ENCODE results near the gene MTHFR.
A peak's percentile ranks its signal among the peaks of the same experiment; 100 is the strongest.

MTHFR gene

GRCh38 chr1:11765661-11766428 lies 39.9 kb downstream of the MTHFR start:
- no peak overlapping the region for H3K4me3 ChIP-seq (ENCODE audit: low read length)
- DNase-seq (ENCODE audit: low read depth), result no peak

GRCh38 chr1:11764519-11764918 lies 41.2 kb downstream of the MTHFR start:
- no peak overlapping the region for H3K4me3 ChIP-seq (ENCODE audit: low read length)
- DNase-seq (ENCODE audit: low read depth), result no peak
- TF ChIP-seq CTCF (IDR thresholded peaks at IDR 0.05; ENCODE audit: insufficient read depth, low read depth, low read length, missing control alignments), result no peak

More at GRCh38 chr1:11765661-11766428, 39.9 kb downstream of the MTHFR start:
- no peak for TF ChIP-seq CTCF (IDR thresholded peaks at IDR 0.05; ENCODE audit: insufficient read depth, low read depth, low read length, missing control alignments)

GRCh38 chr1:11764115-11764514 lies 41.6 kb downstream of the MTHFR start:
- DNase-seq (ENCODE audit: low read depth), result no peak
- no peak overlapping the region for H3K4me3 ChIP-seq (ENCODE audit: low read length)
- no peak for TF ChIP-seq CTCF (IDR thresholded peaks at IDR 0.05; ENCODE audit: insufficient read depth, low read depth, low read length, missing control alignments)

- TF ChIP-seq CTCF (IDR thresholded peaks at IDR 0.05; ENCODE audit: insufficient read depth, low read depth, low read length, missing control alignments), result no peak
- H3K4me3 ChIP-seq (ENCODE audit: low read length), result no peak within 1 kb of the TSS
- peak; percentile 32 for DNase-seq (ENCODE audit: low read depth)
These were observed 43.8 kb downstream of the MTHFR start, which contains the start of gene C1orf167 for GRCh38 chr1:11761988-11762406. TSS of gene C1orf167 (plus strand) at chr1:11762193. CDS start at chr1:11764401, 2,208 bp downstream.

- no peak for TF ChIP-seq CTCF (IDR thresholded peaks at IDR 0.05; ENCODE audit: insufficient read depth, low read depth, low read length, missing control alignments)
- no peak overlapping the region for H3K4me3 ChIP-seq (ENCODE audit: low read length)
- no peak for DNase-seq (ENCODE audit: low read depth)
These were observed 44.5 kb downstream of the MTHFR start for GRCh38 chr1:11761285-11761684.

- TF ChIP-seq CTCF (IDR thresholded peaks at IDR 0.05; ENCODE audit: insufficient read depth, low read depth, low read length, missing control alignments), result no peak
- H3K4me3 ChIP-seq (ENCODE audit: low read length), result no peak overlapping the region
- no peak for DNase-seq (ENCODE audit: low read depth)
These were observed 46.0 kb downstream of the MTHFR start for GRCh38 chr1:11759791-11760190.

GRCh38 chr1:11757047-11757446 lies 48.7 kb downstream of the MTHFR start:
- TF ChIP-seq CTCF (IDR thresholded peaks at IDR 0.05; ENCODE audit: insufficient read depth, low read depth, low read length, missing control alignments), result no peak
- DNase-seq (ENCODE audit: low read depth), result no peak
- H3K4me3 ChIP-seq (ENCODE audit: low read length), result no peak overlapping the region

Data from epithelial cell of esophagus (primary cell).